ENCODE data around the gene VTI1A.

- no peak for TF ChIP-seq ZNF331 (CRISPR knock-in tag; IDR thresholded peaks at IDR 0.05)
- no peak for TF ChIP-seq PATZ1 (CRISPR knock-in tag; IDR thresholded peaks at IDR 0.05)
- no peak for TF ChIP-seq ADNP (CRISPR knock-in tag; IDR thresholded peaks at IDR 0.05)
- no peak for TF ChIP-seq POLR2A (IDR thresholded peaks at IDR 0.05; ENCODE audit: insufficient read depth in 1 of 2, low read depth in 2 of 2, low read length in 2 of 2)
- no peak for TF ChIP-seq KAT2B (IDR thresholded peaks at IDR 0.05; ENCODE audit: borderline replicate concordance, low read depth, low read length)
- no peak for TF ChIP-seq ZNF431 (CRISPR knock-in tag; IDR thresholded peaks at IDR 0.05; ENCODE audit: borderline replicate concordance, low read depth)
- TF ChIP-seq FOXM1 (CRISPR knock-in tag; IDR thresholded peaks at IDR 0.05), result no peak
- no peak for TF ChIP-seq MAFK (conservative IDR thresholded peaks at IDR 0.05 in 1 of 2, IDR thresholded peaks at IDR 0.05 in 1 of 2; ENCODE audit: low read length in 2 of 2)
- TF ChIP-seq JUND (CRISPR knock-in tag; IDR thresholded peaks at IDR 0.05), result no peak
- no peak for TF ChIP-seq WIZ (CRISPR knock-in tag; IDR thresholded peaks at IDR 0.05)
- TF ChIP-seq MEIS2 (CRISPR knock-in tag; IDR thresholded peaks at IDR 0.05), result no peak
Observed at GRCh38 chr10:112680586-112680985, 233.6 kb downstream of the VTI1A start.

All from HepG2 (cell line).